ENCODE data around the gene PROCA1.

Gene PROCA1

DNA sequence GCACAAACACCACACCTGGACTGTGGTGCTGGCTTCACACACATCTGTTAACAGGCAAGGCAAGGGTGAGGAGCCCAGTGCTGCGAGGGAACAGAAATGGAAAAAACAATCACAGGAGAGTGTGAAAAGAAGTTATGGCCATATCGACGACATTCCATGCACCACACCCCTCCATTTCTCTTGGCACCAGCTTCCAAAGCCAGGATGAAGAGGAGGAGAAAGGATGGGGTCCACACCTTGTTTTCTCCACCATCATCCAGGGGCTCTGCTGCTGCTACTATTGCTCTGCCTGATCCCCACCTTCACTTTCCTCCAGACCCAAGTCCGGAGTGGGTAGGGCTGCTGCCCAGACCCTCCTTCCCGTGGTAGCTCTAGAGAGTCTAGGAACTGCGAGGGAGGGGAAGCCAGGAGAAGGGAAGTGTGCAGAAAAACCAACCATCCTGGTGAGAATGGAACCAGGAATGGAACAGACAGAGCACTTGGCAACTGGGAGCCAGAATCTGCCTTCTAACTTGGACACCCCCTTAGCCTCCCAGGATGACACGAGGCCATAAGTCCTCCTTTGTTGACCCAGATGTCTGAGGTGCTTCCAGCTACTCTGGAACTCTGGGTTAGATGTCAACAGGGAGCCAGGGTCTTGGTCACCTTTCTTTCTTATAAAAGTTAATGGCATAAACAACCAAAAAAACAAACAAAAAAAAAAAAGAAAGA is 1.2 kb upstream of the PROCA1 start:
- Histone ChIP-seq H3K27me3 (ENCODE audit: insufficient read depth, low read length, poor library complexity, severe bottlenecking) (no peaks in the 10 kb centered on the region), H4K20me1 (ENCODE audit: insufficient read depth, low read length, poor library complexity, severe bottlenecking) (no peaks in the 10 kb centered on the region), H3K4me3 (ENCODE audit: low read length, poor library complexity, severe bottlenecking) (peak overlapping the region; percentile 78), H3K9me3 (ENCODE audit: insufficient read depth, low read depth, low read length) (no peaks in the 10 kb centered on the region), H3F3A (ENCODE audit: low read depth) (0 out of 2 replicates have a peak, but pooled peaks cover 3% of the 10 kb centered on the region), H3K4me2 (ENCODE audit: low read depth, low read length, poor library complexity, severe bottlenecking) (peak overlapping the region; percentile 79), H2AFZ (ENCODE audit: low read length) (peak overlapping the region; percentile 83), H3K9ac (ENCODE audit: low read depth, low read length, poor library complexity, severe bottlenecking) (peak overlapping the region; percentile 93), H3K4me1 (ENCODE audit: insufficient read depth, low read length, poor library complexity, severe bottlenecking) (peaks cover 8% of the 10 kb centered on the region), H3K79me2 (ENCODE audit: insufficient read depth, low read length) (peaks cover 19% of the 10 kb centered on the region; the same call in 1 of the 2 replicates), H3K36me3 (ENCODE audit: insufficient read depth, low read length) (no peaks in the 10 kb centered on the region), H3K9me2 (replicated peaks; ENCODE audit: low read depth, low read length) (no peaks in the 10 kb centered on the region)
- TF ChIP-seq EZH2phosphoT487 (IDR thresholded peaks at IDR 0.05; ENCODE audit: borderline replicate concordance) (no peak), CTCF (conservative IDR thresholded peaks at IDR 0.05; ENCODE audit: low read length) (no peak)

DNA sequence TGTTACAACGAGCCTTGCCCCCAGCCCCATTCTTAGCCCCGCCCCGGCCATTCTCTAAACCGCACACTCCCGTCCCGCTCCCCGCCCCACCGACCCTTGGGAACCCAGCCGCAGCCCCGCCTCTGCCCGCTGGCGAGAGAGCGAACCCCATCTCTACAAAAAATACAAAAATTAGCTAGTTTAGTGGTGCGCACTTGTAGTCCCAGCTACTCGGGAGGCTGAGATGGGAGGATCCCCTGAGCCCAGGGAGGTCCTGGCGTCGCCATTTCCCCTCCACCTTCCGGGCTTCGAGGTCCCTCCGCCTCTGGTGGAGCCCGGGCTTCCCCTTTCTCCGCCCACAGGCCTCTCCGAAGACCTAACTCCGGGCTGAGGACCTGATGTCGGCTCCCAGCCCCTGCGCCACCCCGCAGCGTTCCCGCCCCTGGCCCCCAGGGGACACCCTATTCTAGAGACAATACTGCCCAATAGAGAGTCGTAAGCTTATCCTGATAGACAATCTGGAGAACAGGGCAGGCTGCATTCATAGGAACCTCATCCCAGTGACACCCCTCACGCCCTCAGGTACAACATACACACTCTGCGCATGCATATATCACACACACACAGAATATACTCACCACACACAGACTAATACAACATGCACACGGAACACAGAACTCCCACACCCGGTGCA is 480 bp upstream of the PROCA1 start:
- TF ChIP-seq EZH2phosphoT487 (IDR thresholded peaks at IDR 0.05; ENCODE audit: borderline replicate concordance) (no peak), CTCF (conservative IDR thresholded peaks at IDR 0.05; ENCODE audit: low read length) (peak; percentile 40)
- peaks cover 8% of the 10 kb centered on the region for H3K4me1 ChIP-seq (ENCODE audit: insufficient read depth, low read length, poor library complexity, severe bottlenecking)
- peak overlapping the region; percentile 78 for H3K4me3 ChIP-seq (ENCODE audit: low read length, poor library complexity, severe bottlenecking)
- H3K9ac ChIP-seq (ENCODE audit: low read depth, low read length, poor library complexity, severe bottlenecking), result peak overlapping the region; percentile 93
- H3K36me3 ChIP-seq (ENCODE audit: insufficient read depth, low read length), result no peaks in the 10 kb centered on the region
- 0 out of 2 replicates have a peak, but pooled peaks cover 3% of the 10 kb centered on the region for H3F3A ChIP-seq (ENCODE audit: low read depth)
- no peaks in the 10 kb centered on the region for H3K9me2 ChIP-seq (replicated peaks; ENCODE audit: low read depth, low read length)
- H3K4me2 ChIP-seq (ENCODE audit: low read depth, low read length, poor library complexity, severe bottlenecking), result peak overlapping the region; percentile 79
- H3K27me3 ChIP-seq (ENCODE audit: insufficient read depth, low read length, poor library complexity, severe bottlenecking), result no peaks in the 10 kb centered on the region
- H3K9me3 ChIP-seq (ENCODE audit: insufficient read depth, low read depth, low read length), result no peaks in the 10 kb centered on the region
- H3K79me2 ChIP-seq (ENCODE audit: insufficient read depth, low read length), result peaks cover 19% of the 10 kb centered on the region; the same call in 1 of the 2 replicates
- H2AFZ ChIP-seq (ENCODE audit: low read length), result peak overlapping the region; percentile 83
- no peaks in the 10 kb centered on the region for H4K20me1 ChIP-seq (ENCODE audit: insufficient read depth, low read length, poor library complexity, severe bottlenecking)

DNA sequence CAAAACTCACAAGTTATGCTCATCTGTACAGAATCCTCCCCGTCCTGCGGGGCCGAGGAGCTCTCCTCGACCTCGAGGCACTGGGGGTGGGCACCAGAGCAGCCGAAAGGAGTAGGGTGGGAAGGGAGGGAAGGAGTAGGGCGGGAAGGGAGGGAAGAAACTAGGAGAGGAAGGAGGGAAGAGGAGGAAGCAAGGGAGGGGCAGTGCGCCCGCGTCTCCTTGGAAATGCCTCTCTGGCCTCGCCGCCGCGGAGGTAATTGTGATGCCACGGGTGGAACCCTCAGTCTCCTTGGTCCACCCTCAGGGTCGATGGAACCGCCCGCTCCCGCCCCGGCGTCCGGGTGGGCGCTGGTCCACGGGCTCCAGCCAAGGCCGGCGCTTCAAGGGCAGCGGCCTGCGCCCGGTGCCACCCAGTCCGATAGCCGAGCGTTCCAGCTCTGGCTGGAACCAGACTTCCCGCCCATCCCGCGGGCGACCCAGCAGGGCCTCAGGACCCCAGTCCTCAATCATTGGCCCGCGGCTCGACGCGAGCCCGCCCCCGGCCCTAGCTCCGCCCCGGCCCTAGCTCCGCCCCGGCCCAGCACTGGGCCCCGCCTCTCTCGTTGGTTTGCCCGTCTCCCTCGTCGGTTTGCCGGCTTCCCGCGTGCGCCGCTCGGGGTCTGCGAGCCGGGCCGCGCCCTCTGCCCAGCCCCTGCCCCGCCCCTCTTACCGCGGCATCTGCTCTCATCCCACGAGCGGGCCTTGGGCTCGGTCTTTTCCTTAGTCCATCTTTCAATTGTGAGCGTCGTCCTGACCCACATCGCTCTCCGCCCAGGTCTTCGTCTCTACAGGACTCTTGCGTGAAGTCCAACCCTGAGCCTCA is 596 bp downstream of the PROCA1 start:
- H3K4me3 ChIP-seq (ENCODE audit: low read length, poor library complexity, severe bottlenecking), result peak overlapping the region; percentile 78
- TF ChIP-seq EZH2phosphoT487 (IDR thresholded peaks at IDR 0.05; ENCODE audit: borderline replicate concordance) (no peak), CTCF (conservative IDR thresholded peaks at IDR 0.05; ENCODE audit: low read length) (no peak)
- H3K4me2 ChIP-seq (ENCODE audit: low read depth, low read length, poor library complexity, severe bottlenecking), result peak overlapping the region; percentile 79
- peaks cover 19% of the 10 kb centered on the region; the same call in 1 of the 2 replicates for H3K79me2 ChIP-seq (ENCODE audit: insufficient read depth, low read length)
- H3K9me2 ChIP-seq (replicated peaks; ENCODE audit: low read depth, low read length), result no peaks in the 10 kb centered on the region
- peaks cover 8% of the 10 kb centered on the region for H3K4me1 ChIP-seq (ENCODE audit: insufficient read depth, low read length, poor library complexity, severe bottlenecking)
- H2AFZ ChIP-seq (ENCODE audit: low read length), result peak overlapping the region; percentile 83
- H3K9me3 ChIP-seq (ENCODE audit: insufficient read depth, low read depth, low read length), result no peaks in the 10 kb centered on the region
- H3K36me3 ChIP-seq (ENCODE audit: insufficient read depth, low read length), result no peaks in the 10 kb centered on the region; the same call in 1 of the 2 replicates
- no peaks in the 10 kb centered on the region for H3K27me3 ChIP-seq (ENCODE audit: insufficient read depth, low read length, poor library complexity, severe bottlenecking)
- no peaks in the 10 kb centered on the region for H4K20me1 ChIP-seq (ENCODE audit: insufficient read depth, low read length, poor library complexity, severe bottlenecking)
- peak overlapping the region; percentile 93 for H3K9ac ChIP-seq (ENCODE audit: low read depth, low read length, poor library complexity, severe bottlenecking)
- 0 out of 2 replicates have a peak, but pooled peaks cover 3% of the 10 kb centered on the region for H3F3A ChIP-seq (ENCODE audit: low read depth)

Measured in Loucy (cell line).